Measurements from ENCODE around the gene BTBD17. TPM values are rescaled to one million over a fixed set of nuclear protein-coding genes. Genes with fewer than 3 reads are reported as not detected.

BTBD17 gene
- total and polyA plus RNA-seq, 4 donors, result 0.17 TPM; not detected in 3

GRCh38 chr17:74325743-74326379 lies 35.8 kb downstream of the BTBD17 start, which contains the start of gene KIF19:
KIF19 (plus strand) TSS chr17:74326226; CDS start chr17:74326350, 124 bp downstream.
- no peak within 1 kb of the TSS for H3K9ac ChIP-seq (ENCODE audit: insufficient read depth in 1 of 2, low read length in 2 of 2)
- H3K27ac ChIP-seq (ENCODE audit: low read depth in 1 of 2, low read length in 1 of 2), result no peak within 1 kb of the TSS
- H3K36me3 ChIP-seq (ENCODE audit: control insufficient read depth in 4 of 4, insufficient read depth in 4 of 4, low read length in 4 of 4), result no peaks in the 10 kb centered on the region
- no peak for TF ChIP-seq CTCF (IDR thresholded peaks at IDR 0.05; ENCODE audit: control extremely low read depth, extremely low read depth)
- peaks cover 0 to 19% (median 7%) of the 10 kb centered on the region in 3 donors for H3K27me3 ChIP-seq (ENCODE audit: control insufficient read depth in 3 of 3, insufficient read depth in 3 of 3, low read length in 2 of 3)
- ATAC-seq (ENCODE audit: insufficient read depth, low FRiP score) (no peak), DNase-seq (peak; percentile 57 to 74 (median 72))
- no peak within 1 kb of the TSS for H3K4me3 ChIP-seq
- H3K4me1 ChIP-seq (ENCODE audit: control insufficient read depth in 5 of 5, insufficient read depth in 5 of 5, low read length in 5 of 5), result peaks cover 0 to 14% (median 4%) of the 10 kb centered on the region in 5 donors
- H3K9me3 ChIP-seq (ENCODE audit: control insufficient read depth in 4 of 4, insufficient read depth in 3 of 4, low read length in 3 of 4), result no peaks in the 10 kb centered on the region
- WGBS, 2 donors, result 4 to 12% methylated on average over 16 to 73 of the region's 73 CpGs

DNA sequence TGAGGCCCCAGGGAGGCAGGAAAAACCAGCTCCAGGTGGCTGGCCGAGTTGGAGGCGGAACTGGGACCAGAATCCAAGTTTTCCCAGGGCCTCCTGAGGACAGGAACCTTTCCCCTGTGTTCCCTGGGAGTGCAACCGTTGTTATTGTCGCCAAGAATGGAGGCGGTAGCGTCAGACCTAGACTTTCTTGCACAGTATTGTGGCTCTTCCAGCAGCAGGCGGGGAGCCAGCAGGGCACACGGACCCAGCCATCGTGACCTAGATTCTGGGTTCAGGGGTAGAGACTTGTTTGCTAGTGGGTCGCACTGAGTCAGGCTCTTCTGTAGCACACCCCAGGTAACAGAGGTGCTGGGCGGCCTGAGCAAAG lies 36.3 kb downstream of the BTBD17 start:
- no peak overlapping the region for H3K27ac ChIP-seq (ENCODE audit: low read depth in 1 of 2, low read length in 1 of 2)
- peaks cover 0 to 14% (median 4%) of the 10 kb centered on the region in 5 donors for H3K4me1 ChIP-seq (ENCODE audit: control insufficient read depth in 5 of 5, insufficient read depth in 5 of 5, low read length in 5 of 5)
- H3K27me3 ChIP-seq (ENCODE audit: control insufficient read depth in 3 of 3, insufficient read depth in 3 of 3, low read length in 2 of 3), result peaks cover 0 to 19% (median 7%) of the 10 kb centered on the region in 3 donors
- DNase-seq (no peak), ATAC-seq (ENCODE audit: insufficient read depth, low FRiP score) (no peak)
- no peaks in the 10 kb centered on the region for H3K36me3 ChIP-seq (ENCODE audit: control insufficient read depth in 4 of 4, insufficient read depth in 4 of 4, low read length in 4 of 4)
- no peak overlapping the region for H3K9ac ChIP-seq (ENCODE audit: insufficient read depth in 1 of 2, low read length in 2 of 2)
- no peaks in the 10 kb centered on the region for H3K9me3 ChIP-seq (ENCODE audit: control insufficient read depth in 4 of 4, insufficient read depth in 3 of 4, low read length in 3 of 4)
- no peak for TF ChIP-seq CTCF (IDR thresholded peaks at IDR 0.05; ENCODE audit: control extremely low read depth, extremely low read depth)
- 33 to 37% methylated on average over 11 of the region's 11 CpGs for WGBS, 2 donors
- no peak overlapping the region for H3K4me3 ChIP-seq

DNA sequence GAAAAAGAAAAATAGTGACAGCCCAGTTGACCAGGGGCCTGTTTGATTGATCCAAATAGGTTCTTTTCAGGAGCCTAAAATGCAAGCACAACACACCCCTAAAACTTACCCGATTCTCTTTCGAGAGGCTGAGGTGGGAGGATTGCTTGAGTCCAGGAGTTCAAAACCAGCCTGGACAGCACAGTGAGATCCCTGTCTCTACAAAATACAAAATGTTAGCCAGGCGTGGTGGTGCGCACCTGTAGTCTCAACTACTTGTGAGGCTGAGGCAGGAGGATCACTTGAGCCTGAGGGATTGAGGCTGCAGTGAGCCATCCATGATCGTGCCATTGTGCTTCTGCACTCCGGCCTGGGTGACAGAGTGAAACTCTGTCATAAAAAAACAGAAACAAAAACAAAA lies 37.1 kb downstream of the BTBD17 start:
- Histone ChIP-seq H3K9ac (ENCODE audit: insufficient read depth in 1 of 2, low read length in 2 of 2) (no peak overlapping the region), H3K27ac (ENCODE audit: low read depth in 1 of 2, low read length in 1 of 2) (no peak overlapping the region), H3K27me3 (ENCODE audit: control insufficient read depth in 3 of 3, insufficient read depth in 3 of 3, low read length in 2 of 3) (peaks cover 0 to 19% (median 7%) of the 10 kb centered on the region in 3 donors), H3K9me3 (ENCODE audit: control insufficient read depth in 4 of 4, insufficient read depth in 3 of 4, low read length in 3 of 4) (no peaks in the 10 kb centered on the region), H3K4me3 (no peak overlapping the region), H3K36me3 (ENCODE audit: control insufficient read depth in 4 of 4, insufficient read depth in 4 of 4, low read length in 4 of 4) (no peaks in the 10 kb centered on the region), H3K4me1 (ENCODE audit: control insufficient read depth in 5 of 5, insufficient read depth in 5 of 5, low read length in 5 of 5) (peaks cover 0 to 14% (median 4%) of the 10 kb centered on the region in 5 donors)
- ATAC-seq (ENCODE audit: insufficient read depth, low FRiP score) (no peak), DNase-seq (no peak)
- 94 to 97% methylated on average over 6 of the region's 6 CpGs for WGBS, 2 donors
- no peak for TF ChIP-seq CTCF (IDR thresholded peaks at IDR 0.05; ENCODE audit: control extremely low read depth, extremely low read depth)

DNA sequence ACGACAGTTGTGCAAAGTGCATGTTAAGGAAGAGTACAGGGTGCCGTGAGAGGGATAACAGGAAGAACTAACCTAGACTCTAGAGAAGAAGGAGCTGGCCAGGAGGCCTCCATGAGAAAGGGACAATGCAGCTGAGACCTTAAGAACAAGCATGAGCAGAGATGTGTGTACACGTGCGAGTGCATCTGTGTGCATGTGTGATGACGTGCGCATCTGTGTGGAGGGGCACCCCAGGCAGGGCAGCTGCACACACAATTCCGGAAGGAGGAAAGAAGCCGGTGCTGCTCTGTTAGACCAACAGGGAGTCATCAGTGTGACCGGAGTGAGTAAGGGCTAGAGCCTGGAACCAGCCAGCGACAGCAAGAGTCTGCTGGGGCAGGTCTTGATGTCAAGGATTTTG lies 43.3 kb downstream of the BTBD17 start:
- 90 to 92% methylated on average over 10 of the region's 10 CpGs for WGBS, 2 donors
- no peaks in the 10 kb centered on the region for H3K36me3 ChIP-seq (ENCODE audit: control insufficient read depth in 4 of 4, insufficient read depth in 4 of 4, low read length in 4 of 4)
- TF ChIP-seq CTCF (IDR thresholded peaks at IDR 0.05; ENCODE audit: control extremely low read depth, extremely low read depth), result no peak

More for the DNA sequence above, 43.3 kb downstream of the BTBD17 start:
- Histone ChIP-seq H3K4me3 (no peak overlapping the region), H3K27ac (ENCODE audit: low read depth in 1 of 2, low read length in 1 of 2) (no peak overlapping the region), H3K27me3 (ENCODE audit: control insufficient read depth in 3 of 3, insufficient read depth in 3 of 3, low read length in 2 of 3) (no peaks in the 10 kb centered on the region), H3K9ac (ENCODE audit: insufficient read depth in 1 of 2, low read length in 2 of 2) (no peak overlapping the region), H3K9me3 (ENCODE audit: control insufficient read depth in 4 of 4, insufficient read depth in 3 of 4, low read length in 3 of 4) (no peaks in the 10 kb centered on the region), H3K4me1 (ENCODE audit: control insufficient read depth in 5 of 5, insufficient read depth in 5 of 5, low read length in 5 of 5) (no peaks in the 10 kb centered on the region)
- ATAC-seq (ENCODE audit: insufficient read depth, low FRiP score), result no peak
- DNase-seq, result no peak
